Glomerular visceral epithelial cell (primary cell): Measurements from ENCODE around the gene FAM90A1.
"Not testable (repeated sequence)": the region's sequence is repeated elsewhere in the genome, so short reads cannot be mapped to it uniquely, and the experiment has no call there.

Experiments used
- DNase-seq: peaks from one replicate; pipeline ENCODE4 v3.0.0-alpha.2; 2016; ENCODE audit errors: extremely low spot score

The FAM90A1 gene

DNA sequence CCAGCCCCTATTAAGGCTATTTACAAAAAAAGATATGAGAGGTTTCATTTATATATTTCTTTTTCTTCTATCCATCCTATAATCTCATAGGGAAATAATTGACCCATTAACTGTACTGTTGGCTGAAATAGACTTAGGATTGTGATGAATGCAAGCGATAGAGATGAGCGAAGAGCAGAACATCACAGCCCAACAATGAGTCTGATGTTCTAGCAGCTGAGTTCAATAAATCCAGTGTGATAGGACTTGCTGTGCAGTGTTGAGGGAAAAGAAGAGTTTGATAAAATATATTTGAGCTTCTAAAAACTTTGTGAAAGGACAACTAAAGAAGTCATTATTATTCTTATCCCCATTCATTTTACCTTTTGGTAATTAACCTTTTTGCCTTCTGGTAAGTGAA, 54.5 kb downstream of the FAM90A1 start:
- not testable (repeated sequence) for DNase-seq
